HepG2 (cell line): ENCODE results near the gene MBL2. TPM values are rescaled to one million over a fixed set of nuclear protein-coding genes. Genes with fewer than 3 reads are reported as not detected.
A peak's percentile ranks its signal among the peaks of the same experiment; 100 is the strongest.

ENCODE experiments used
- EEA1 ChIP-seq: sonication (generic); formaldehyde crosslinking; IDR thresholded peaks from 2 replicates; pipeline ENCODE4 v1.5.1; 2020; ENCODE audit warnings: mild to moderate bottlenecking, missing genetic modification reagents, borderline replicate concordance
- EP300 ChIP-seq, 3 experiments: sonication (generic) in 1 of 3; formaldehyde crosslinking in 1 of 3; IDR thresholded peaks; 2 replicates each; pipeline versions ENCODE4 v1.5.1 to v1.6.1; 2011 to 2020; ENCODE audit warnings: low read depth in 2 of 3, low read length in 2 of 3, borderline replicate concordance in 1 of 3, improper control_type of control experiment in 1 of 3, mild to moderate bottlenecking in 1 of 3, missing genetic modification reagents in 1 of 3, moderate library complexity in 1 of 3
- FOSL1 ChIP-seq: sonication (generic); formaldehyde crosslinking; IDR thresholded peaks from 2 replicates; pipeline ENCODE4 v1.9.0; 2021; ENCODE audit warnings: missing genetic modification reagents, borderline replicate concordance
- GZF1 ChIP-seq: sonication (generic); formaldehyde crosslinking; IDR thresholded peaks from 2 replicates; pipeline ENCODE4 v1.5.1; 2020; ENCODE audit warnings: mild to moderate bottlenecking, missing genetic modification reagents
- HOXA5 ChIP-seq: sonication (generic); formaldehyde crosslinking; IDR thresholded peaks from 2 replicates; pipeline ENCODE4 v1.4.0; 2020; ENCODE audit warnings: missing genetic modification reagents
- KLF16 ChIP-seq, 2 experiments: sonication (generic) in 1 of 2; formaldehyde crosslinking in 1 of 2; IDR thresholded peaks; 2 replicates each; pipeline versions ENCODE4 v1.6.1 to v1.8.0; 2016 to 2023; ENCODE audit warnings: missing genetic modification reagents in 2 of 2, missing compliant biosample characterization in 1 of 2
- MAZ ChIP-seq, 2 experiments: sonication (generic) in 1 of 2; formaldehyde crosslinking in 1 of 2; IDR thresholded peaks; 2 replicates each; pipeline versions ENCODE4 v1.5.0 to v1.6.1; 2012 to 2020; ENCODE audit warnings: low read depth in 2 of 2, mild to moderate bottlenecking in 2 of 2, borderline replicate concordance in 1 of 2, improper control_type of control experiment in 1 of 2, low read length in 1 of 2, missing genetic modification reagents in 1 of 2, moderate library complexity in 1 of 2
- PITX1 ChIP-seq: sonication (generic); formaldehyde crosslinking; IDR thresholded peaks from 2 replicates; pipeline ENCODE4 v1.5.1; 2020; ENCODE audit warnings: mild to moderate bottlenecking, missing genetic modification reagents
- SIX1 ChIP-seq: sonication (generic); formaldehyde crosslinking; IDR thresholded peaks from 2 replicates; pipeline ENCODE4 v1.4.0; 2020; ENCODE audit warnings: missing genetic modification reagents, borderline replicate concordance
- SNAPC4 ChIP-seq: sonication (generic); formaldehyde crosslinking; IDR thresholded peaks from 2 replicates; pipeline ENCODE4 v1.4.0; 2020; ENCODE audit warnings: mild to moderate bottlenecking, missing genetic modification reagents
- STAT5B ChIP-seq: sonication (generic); formaldehyde crosslinking; IDR thresholded peaks from 2 replicates; pipeline ENCODE4 v1.4.0; 2020; ENCODE audit warnings: missing genetic modification reagents
- TCF7 ChIP-seq: sonication (generic); IDR thresholded peaks from 2 replicates; pipeline ENCODE4 v1.6.1; 2016; ENCODE audit warnings: antibody characterized with exemption, low read depth
- THRA ChIP-seq: sonication (generic); formaldehyde crosslinking; IDR thresholded peaks from 2 replicates; pipeline ENCODE4 v1.4.0; 2020; ENCODE audit warnings: missing genetic modification reagents, borderline replicate concordance
- ZFY ChIP-seq: sonication (generic); formaldehyde crosslinking; IDR thresholded peaks from 2 replicates; pipeline ENCODE4 v1.4.0; 2020; ENCODE audit warnings: missing genetic modification reagents
- ZMYM4 ChIP-seq: sonication (generic); formaldehyde crosslinking; IDR thresholded peaks from 2 replicates; pipeline ENCODE4 v1.8.1; 2023; ENCODE audit warnings: mild to moderate bottlenecking, missing genetic modification reagents
- ZNF10 ChIP-seq: sonication (generic); formaldehyde crosslinking; IDR thresholded peaks from 2 replicates; pipeline ENCODE4 v1.4.0; 2020; ENCODE audit warnings: mild to moderate bottlenecking, low read depth, missing genetic modification reagents, borderline replicate concordance
- ZNF264 ChIP-seq: sonication (generic); formaldehyde crosslinking; IDR thresholded peaks from 2 replicates; pipeline ENCODE4 v1.4.0; 2020; ENCODE audit warnings: missing genetic modification reagents
- ZNF362 ChIP-seq: sonication (generic); formaldehyde crosslinking; IDR thresholded peaks from 2 replicates; pipeline ENCODE4 v1.4.0; 2020; ENCODE audit warnings: missing genetic modification reagents, mild to moderate bottlenecking, borderline replicate concordance
- ZNF501 ChIP-seq: sonication (generic); formaldehyde crosslinking; IDR thresholded peaks from 2 replicates; pipeline ENCODE4 v1.5.1; 2020; ENCODE audit warnings: mild to moderate bottlenecking, moderate library complexity, missing genetic modification reagents
- ZNF607 ChIP-seq: sonication (generic); formaldehyde crosslinking; IDR thresholded peaks from 2 replicates; pipeline ENCODE4 v1.5.1; 2020; ENCODE audit warnings: missing genetic modification reagents, mild to moderate bottlenecking, borderline replicate concordance
- polyA plus RNA-seq, 8 experiments: library from polyadenylated mRNA; depleted of rRNA in 3 of 8; stranded (reverse) in 7 of 8; unstranded in 1 of 8; fragments of >200 nt; fragmentation: Illumina TruSeq in 4 of 8; extraction: Trizol in 4 of 8; gene quantifications; 2 replicates each; pipeline versions ENCODE4 v1.2.1 to v1.2.3, GENCODE V29; 2011 to 2016; ENCODE audit warnings: low read depth in 4 of 8, missing spikeins in 1 of 8, mixed read lengths in 1 of 8; ENCODE audit not compliant: insufficient read depth in 1 of 8
- total RNA-seq, 5 experiments: library from RNA; depleted of rRNA; stranded (reverse); fragments of >200 nt; fragmentation: Illumina TruSeq; extraction: Trizol; gene quantifications; 2 replicates each; pipeline ENCODE4 v1.2.3, GENCODE V29; 2016; ENCODE audit warnings: low read depth in 1 of 5

MBL2 gene
- total and polyA plus RNA-seq, 2 of the 13 experiments (the other 11 are each of a cell fraction or from before 2014, with no cell fraction given): 9.6 to 16.2 TPM

GRCh38 chr10:52740913-52741675 is 31.5 kb downstream of the MBL2 start (continued):
- TF ChIP-seq SNAPC4 (CRISPR knock-in tag): no peak
- TF ChIP-seq HOXA5 (CRISPR knock-in tag): peak; percentile 55; the same call in 1 of the 2 replicates
- TF ChIP-seq SIX1 (CRISPR knock-in tag): no peak
- no peak for TF ChIP-seq FOSL1
- no peak for TF ChIP-seq ZNF10
- no peak for TF ChIP-seq PITX1 (CRISPR knock-in tag)
- TF ChIP-seq GZF1 (CRISPR knock-in tag): no peak
- peak; percentile 78 for TF ChIP-seq ZNF501
- 0 out of 2 replicates have a peak, but pooled peaks have one; percentile 20 for TF ChIP-seq THRA
- TF ChIP-seq KLF16 (CRISPR knock-in tag; IDR thresholded peaks at IDR 0.05): 0 out of 4 replicates have a peak, but pooled peaks of 1 of the 2 experiments have one; percentile 20
- TF ChIP-seq ZNF264: 0 out of 2 replicates have a peak, but pooled peaks have one; percentile 32
- TF ChIP-seq EEA1 (CRISPR knock-in tag): no peak
- TF ChIP-seq EP300 (IDR thresholded peaks at IDR 0.05; ENCODE audit: low read depth in 2 of 2, low read length in 2 of 2): 0 out of 4 replicates have a peak, but pooled peaks of 1 of the 2 experiments have one; percentile 10
- no peak for TF ChIP-seq EP300 (CRISPR knock-in tag; IDR thresholded peaks at IDR 0.05; ENCODE audit: borderline replicate concordance)
- no peak for TF ChIP-seq ZNF362 (CRISPR knock-in tag)
- TF ChIP-seq STAT5B (CRISPR knock-in tag): 0 out of 2 replicates have a peak, but pooled peaks have one; percentile 58
- TF ChIP-seq MAZ (IDR thresholded peaks at IDR 0.05; ENCODE audit: borderline replicate concordance, low read depth, low read length): no peak
- TF ChIP-seq MAZ (CRISPR knock-in tag; IDR thresholded peaks at IDR 0.05; ENCODE audit: low read depth): no peak
- peak; percentile 38; the same call in 1 of the 2 replicates for TF ChIP-seq ZMYM4
- TF ChIP-seq ZFY (CRISPR knock-in tag): peak; percentile 30; the same call in 1 of the 2 replicates
- TF ChIP-seq ZNF607 (CRISPR knock-in tag): peak; percentile 38; the same call in 1 of the 2 replicates
- no peak for TF ChIP-seq TCF7
